Stimulated activated CD4-positive, alpha-beta T cell treated with anti-CD3 and anti-CD28 coated beads, Interleukin-2, amount 100 ng/mL, for 24 hours (primary cell): ENCODE data around the gene VSTM2L.

ENCODE experiments used
- DNase-seq, 2 donors: peaks; one replicate each; pipeline ENCODE4 v3.0.0-alpha.2; 2020

The VSTM2L gene

DNA sequence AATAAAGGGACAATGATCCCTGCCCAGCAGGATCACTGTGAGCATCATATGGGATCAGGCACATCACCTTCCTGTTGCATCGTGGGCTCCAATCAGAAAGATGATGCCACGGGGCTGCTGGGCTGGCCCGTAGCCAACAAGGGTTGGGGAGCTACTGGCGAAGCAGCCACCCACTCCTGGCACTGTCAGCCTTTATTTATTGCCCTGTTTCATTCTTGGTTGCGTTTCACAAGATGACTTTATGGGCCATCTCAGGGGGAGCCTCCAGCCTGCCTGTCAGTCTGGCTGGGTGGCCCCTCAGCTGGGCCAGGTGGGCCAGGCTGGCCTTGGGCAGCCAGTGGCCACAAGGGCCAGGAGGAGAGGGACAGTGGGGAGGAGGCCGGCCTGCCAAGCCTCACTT is 17.3 kb downstream of the VSTM2L start:
- DNase-seq: no peak

- no peak for DNase-seq
These were observed 17.9 kb downstream of the VSTM2L start for GRCh38 chr20:37920679-37921322.

GRCh38 chr20:37921341-37921929 is 18.5 kb downstream of the VSTM2L start:
- DNase-seq: no peak

DNA sequence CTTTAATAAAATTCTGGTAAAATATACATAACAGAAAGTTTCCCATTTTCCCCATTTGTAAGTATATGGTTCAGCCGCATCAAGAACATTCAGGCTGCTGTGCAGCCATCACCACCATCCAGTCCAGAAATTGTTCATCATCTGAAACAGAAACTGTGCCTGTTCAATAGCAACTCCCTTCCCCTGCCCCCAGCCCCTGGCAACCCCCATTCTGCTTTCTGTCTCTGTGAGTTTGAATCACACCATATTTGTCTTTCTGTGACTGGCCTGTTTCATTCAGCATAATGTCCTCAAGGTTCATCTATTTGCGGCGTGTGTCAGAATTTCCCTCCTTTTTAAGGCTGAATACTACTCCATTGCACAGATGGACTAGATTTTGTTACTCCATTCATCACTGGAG is 19.1 kb downstream of the VSTM2L start:
- DNase-seq: peak in 1 of 2 donors; percentile 24

- DNase-seq: no peak
These were observed 22.6 kb downstream of the VSTM2L start for GRCh38 chr20:37925265-37926165.

DNA sequence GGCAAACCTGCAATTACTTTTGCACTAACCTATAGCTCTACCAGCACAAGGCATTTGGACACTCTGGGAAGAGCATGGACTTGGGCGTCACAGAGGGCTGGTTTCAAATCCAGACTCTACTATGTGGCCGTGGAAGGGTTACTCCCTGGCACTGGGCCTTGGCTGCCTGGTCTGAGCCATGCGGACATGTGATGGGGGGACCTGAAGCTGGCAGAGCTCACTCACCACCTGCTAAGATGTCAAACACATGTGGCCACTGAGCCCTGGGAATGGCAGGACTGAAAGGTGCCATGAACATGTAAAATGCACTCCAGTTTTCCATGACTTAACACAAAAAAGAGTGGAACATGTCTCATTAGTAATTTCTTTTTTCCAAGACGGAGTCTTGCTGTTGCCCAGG is 23.7 kb downstream of the VSTM2L start:
- no peak for DNase-seq

GRCh38 chr20:37927410-37928095 is 24.6 kb downstream of the VSTM2L start:
- DNase-seq: no peak

- DNase-seq: no peak
These were observed 26.2 kb downstream of the VSTM2L start for GRCh38 chr20:37928996-37929682.

DNA sequence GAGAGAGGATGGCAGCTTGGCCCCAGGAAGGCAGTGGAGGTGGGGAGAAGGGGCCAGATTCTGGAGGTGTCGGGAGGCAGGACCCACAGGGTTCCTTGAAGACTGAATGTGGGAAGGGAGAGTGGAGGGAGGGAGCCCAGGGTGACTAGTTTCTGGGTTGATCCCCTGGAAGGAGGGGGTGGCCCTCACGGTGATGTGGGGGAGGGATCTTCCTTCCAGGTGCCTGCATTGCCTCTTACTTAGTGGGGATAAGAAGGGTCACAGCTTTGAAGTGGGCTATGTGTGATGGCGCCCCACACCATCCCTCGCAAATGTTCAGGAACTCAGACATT is 26.7 kb downstream of the VSTM2L start:
- DNase-seq: no peak

DNA sequence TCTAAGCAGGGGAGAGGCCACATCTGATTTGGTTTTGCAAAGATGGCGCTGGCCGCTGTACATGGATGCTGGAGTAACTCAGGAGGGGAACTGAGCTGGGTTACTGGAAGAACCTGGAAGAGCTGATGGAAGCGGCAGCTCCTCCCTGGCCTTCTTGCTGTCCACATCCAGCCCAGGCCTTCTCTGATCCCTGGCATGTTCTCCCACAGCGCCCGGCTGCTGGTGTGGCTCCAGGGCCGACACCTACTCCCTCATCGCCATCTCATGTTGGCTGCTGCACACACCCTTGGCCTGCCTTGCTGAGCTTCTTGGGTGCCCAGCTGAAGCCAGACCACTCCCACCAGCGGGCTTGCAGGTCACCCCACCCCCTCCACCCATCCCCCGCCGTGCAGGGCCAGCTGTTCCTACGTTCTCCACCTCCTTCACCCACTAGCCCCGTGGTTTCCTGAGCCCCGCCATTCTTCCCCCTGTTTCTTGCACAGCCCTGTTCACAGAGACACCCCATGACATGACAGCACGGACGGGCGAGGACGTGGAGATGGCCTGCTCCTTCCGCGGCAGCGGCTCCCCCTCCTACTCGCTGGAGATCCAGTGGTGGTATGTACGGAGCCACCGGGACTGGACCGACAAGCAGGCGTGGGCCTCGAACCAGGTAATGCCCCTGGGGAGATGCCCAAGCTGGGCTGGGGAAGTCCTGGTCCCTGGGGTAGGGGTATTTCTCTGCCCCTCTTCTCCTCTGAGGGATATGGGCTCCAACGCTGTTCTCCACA is 28.4 kb downstream of the VSTM2L start:
- DNase-seq: no peak

DNA sequence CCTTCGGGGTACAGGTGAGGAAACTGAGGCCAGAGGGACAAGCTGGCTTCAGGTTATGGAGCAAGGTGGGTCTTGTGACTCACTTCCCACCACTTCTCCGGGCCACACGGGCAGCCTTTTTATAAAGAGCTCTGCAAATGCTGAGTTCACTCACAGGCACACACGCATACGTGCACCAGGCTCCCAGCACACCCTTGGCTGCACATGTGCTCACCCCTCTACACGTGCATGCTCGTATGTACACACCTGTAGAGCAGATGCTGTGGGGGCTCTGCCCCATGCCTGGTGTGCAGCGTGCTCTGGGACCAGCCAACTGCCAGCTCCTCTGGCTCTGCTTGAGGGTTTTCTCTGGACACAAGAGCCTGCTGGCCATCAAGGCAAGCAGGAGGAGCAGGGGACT is 29.1 kb downstream of the VSTM2L start:
- DNase-seq: no peak

DNA sequence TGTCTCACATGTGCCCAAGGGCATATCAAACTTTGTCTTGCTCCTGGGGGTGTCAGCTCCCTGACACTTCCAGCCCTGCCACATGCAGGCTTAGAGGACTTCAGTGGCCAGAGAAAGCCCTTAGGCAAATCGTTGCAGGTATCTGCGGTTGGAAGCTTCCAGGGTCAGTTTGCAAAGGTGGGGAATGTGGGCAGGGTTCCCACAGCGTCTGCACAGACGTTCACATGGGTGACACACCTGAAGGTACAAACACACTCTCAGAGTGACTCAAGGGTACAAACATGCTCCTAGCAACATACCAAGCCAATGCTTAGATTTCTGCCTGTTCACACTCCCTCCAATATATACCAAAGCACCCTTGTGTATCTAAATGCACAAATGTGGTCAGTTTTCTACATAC is 30.0 kb downstream of the VSTM2L start:
- no peak for DNase-seq

DNA sequence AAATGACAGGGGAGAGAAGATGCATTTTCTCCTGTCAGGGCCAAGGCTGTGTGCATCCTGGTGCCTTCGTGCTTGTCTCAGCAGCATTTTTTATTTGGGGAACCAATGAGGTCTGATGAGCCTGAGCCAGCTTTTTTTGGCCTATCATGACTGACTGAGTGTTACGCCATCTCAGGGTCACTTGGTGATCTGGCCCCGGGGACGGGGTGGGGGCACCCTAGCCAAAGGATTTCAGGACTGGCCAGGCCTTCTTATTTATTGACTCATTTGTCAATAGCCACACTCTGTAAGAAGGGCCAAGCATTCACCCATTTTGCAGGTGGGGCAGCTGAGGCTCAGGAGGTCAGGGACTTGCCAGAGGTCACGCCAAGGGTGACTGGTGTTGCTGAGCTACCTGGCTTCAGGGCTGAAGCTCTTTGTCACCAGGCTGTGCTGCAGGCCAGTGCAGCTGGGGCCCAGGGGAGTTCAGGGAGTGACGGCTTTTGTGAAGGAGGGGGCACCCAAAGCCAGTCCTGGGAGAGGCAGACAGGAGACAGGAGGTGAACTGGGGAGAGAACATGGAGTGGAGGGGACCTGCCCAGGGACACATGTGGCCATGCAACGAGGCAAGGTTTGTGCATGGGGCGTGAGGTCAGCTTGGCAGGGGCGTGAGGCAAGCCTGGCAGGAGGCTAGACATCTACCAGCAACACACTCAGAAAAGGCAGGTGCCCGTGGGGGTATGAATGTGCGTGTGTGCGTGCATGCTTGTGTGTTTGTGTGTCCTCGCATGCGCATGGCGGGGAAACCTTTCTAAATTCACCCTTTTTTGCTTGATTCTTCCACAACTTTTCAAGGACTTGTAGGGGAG is 31.1 kb downstream of the VSTM2L start:
- no peak for DNase-seq

GRCh38 chr20:37934634-37935375 is 31.9 kb downstream of the VSTM2L start:
- DNase-seq: no peak

GRCh38 chr20:37935435-37935834 is 32.5 kb downstream of the VSTM2L start:
- no peak for DNase-seq

- no peak for DNase-seq
These were observed 33.1 kb downstream of the VSTM2L start for GRCh38 chr20:37936041-37936440.

DNA sequence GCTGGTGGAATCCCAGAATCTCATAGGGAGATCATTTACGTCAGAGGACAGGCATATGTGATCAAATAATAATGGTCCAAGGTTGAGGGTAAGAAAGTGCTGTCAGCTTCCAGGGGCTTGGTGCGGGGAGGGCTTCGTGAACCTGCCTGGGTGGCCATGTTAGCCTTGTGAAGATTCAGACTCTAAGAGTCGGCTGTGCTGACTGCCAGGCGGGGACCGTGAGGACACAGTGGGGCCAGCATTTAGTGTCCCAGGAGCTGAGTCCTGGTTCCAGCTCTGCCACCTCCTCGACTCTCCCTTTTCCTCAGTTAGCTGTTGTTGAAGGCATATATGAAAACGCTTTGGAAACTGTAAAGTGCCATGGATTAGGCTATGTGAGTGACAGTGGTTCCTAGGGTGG is 33.5 kb downstream of the VSTM2L start:
- no peak for DNase-seq

DNA sequence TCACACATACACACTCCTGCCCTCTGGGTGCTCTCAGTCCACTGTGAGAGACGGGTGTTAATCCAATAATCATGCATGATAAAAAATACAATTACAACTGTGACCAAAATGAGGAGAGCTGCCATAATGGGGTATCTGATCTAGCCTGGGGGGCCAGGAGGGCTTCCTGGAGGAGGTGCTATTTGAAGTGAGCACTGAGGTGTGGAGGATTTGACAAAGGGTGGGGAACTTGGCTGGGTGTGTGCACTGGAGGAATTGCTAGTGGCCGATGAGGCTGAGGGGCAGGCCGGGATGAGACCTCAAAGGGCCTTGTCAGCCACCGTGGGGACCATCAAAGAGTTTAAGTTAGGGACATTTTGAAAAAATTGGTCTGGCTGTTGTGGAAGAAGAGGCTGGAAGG is 34.8 kb downstream of the VSTM2L start:
- no peak for DNase-seq

- DNase-seq: no peak
These were observed 35.3 kb downstream of the VSTM2L start for GRCh38 chr20:37938181-37938750.

- DNase-seq: no peak
These were observed 36.0 kb downstream of the VSTM2L start for GRCh38 chr20:37938954-37939353.
